Small intestine (tissue), 7 donors: Measurements from ENCODE around the gene NRM. TPM values are rescaled to one million over a fixed set of nuclear protein-coding genes. Genes with fewer than 3 reads are reported as not detected.

Source experiments
- DNase-seq, 2 donors: peaks; one replicate each; pipeline versions ENCODE4 v3.0.0 to v3.0.0-alpha.2; 2013
- FAIRE-seq: peaks from 2 replicates; lab custom pipeline; 2012; peaks lifted over from hg19 to GRCh38; lab: Jason Lieb, UNC
- H3K27ac ChIP-seq, 3 donors: one replicate each; pipeline ENCODE4 v1.5.1; 2013; ENCODE audit warnings: low read length in 2 of 3, mild to moderate bottlenecking in 2 of 3, control low read depth in 1 of 3, inconsistent platforms in 1 of 3, low read depth in 1 of 3, moderate library complexity in 1 of 3
- H3K27me3 ChIP-seq, 3 donors: one replicate each; pipeline ENCODE4 v1.6.1; 2013; ENCODE audit warnings: low read length in 3 of 3, inconsistent platforms in 1 of 3; ENCODE audit not compliant: control insufficient read depth in 3 of 3, insufficient read depth in 3 of 3
- H3K36me3 ChIP-seq, 3 donors: one replicate each; pipeline ENCODE4 v1.6.1; 2013; ENCODE audit warnings: low read length in 3 of 3, inconsistent platforms in 1 of 3, low read depth in 1 of 3, mild to moderate bottlenecking in 1 of 3, moderate library complexity in 1 of 3; ENCODE audit not compliant: control insufficient read depth in 3 of 3, insufficient read depth in 2 of 3
- H3K4me1 ChIP-seq, 3 donors: one replicate each; pipeline ENCODE4 v1.6.1; 2013; ENCODE audit warnings: low read length in 2 of 3, inconsistent platforms in 1 of 3, low read depth in 1 of 3, mild to moderate bottlenecking in 1 of 3, moderate library complexity in 1 of 3; ENCODE audit not compliant: control insufficient read depth in 3 of 3, insufficient read depth in 2 of 3
- H3K4me3 ChIP-seq, 3 donors: one replicate each; pipeline ENCODE4 v1.5.1; 2013; ENCODE audit warnings: low read length in 3 of 3, control low read depth in 1 of 3, inconsistent platforms in 1 of 3, low read depth in 1 of 3, mild to moderate bottlenecking in 1 of 3, moderate library complexity in 1 of 3
- H3K9me3 ChIP-seq, 2 donors: one replicate each; pipeline ENCODE4 v1.6.1; 2013; ENCODE audit warnings: low read depth in 1 of 2, low read length in 1 of 2; ENCODE audit not compliant: control insufficient read depth in 2 of 2, insufficient read depth in 1 of 2
- WGBS, 3 donors: extraction: QIAGEN DNeasy Blood & Tissue Kit; methylation state at CpG; one replicate each; pipeline ENCODE4 v1.1.7; 2013; 5-methylcytosine and 5-hydroxymethylcytosine counted together
- polyA plus RNA-seq, 4 donors: library from polyadenylated mRNA; stranded (reverse) in 3 of 4; unstranded in 1 of 4; fragments of 200-250 nt in 3 of 4; fragments of 120-200 nt in 1 of 4; gene quantifications; one replicate each; pipeline versions ENCODE4 v1.2.1 to v1.2.3, GENCODE V29; 2013
- donor health status: healthy with polysubstance abuse.
- donor health status: control.
- donor health status: control.
- donor health status: Bipolar disorder and iron deficiency.
- donor health status: healthy.

Gene NRM
- polyA plus RNA-seq, 4 donors: 1.1 to 14.2 (median 8.0) TPM

DNA sequence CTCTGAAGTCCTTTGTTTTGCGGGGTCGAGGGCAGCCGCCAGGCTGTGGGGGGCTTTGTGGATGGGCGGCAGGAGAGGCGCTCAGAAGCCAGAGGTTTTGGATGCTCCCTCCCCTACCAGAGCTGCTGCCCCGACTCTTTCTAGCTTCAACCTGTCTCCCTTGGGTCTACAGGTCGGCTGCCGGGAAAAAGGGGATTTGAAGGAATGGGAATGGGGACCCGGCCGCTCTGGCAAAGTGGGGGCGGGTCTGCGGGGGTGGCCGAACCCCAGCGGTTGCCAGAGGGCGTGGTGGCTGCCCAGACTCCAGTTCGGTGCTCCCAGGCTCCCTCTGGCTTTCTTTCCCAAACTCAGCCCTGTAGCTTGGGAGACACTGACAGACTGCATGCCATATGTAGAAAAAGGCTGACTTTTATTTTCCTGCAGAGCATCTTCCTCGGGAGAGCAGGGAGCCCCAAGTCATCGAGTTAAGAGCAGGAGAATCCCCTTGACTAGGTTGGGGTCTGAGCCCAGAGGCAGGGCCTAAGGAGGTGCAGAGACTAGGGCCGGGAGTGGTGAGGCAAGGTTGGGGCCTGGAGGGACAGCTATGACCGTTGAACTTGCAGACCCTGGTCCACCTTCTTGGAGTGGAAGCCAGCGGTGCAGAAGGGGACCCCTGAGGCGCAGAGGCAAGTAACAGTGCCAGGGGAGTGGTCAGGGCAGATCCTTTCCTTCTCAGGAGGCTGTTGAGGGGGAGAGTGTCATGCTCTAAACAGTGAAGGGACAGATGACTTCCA, 2.9 kb downstream of the NRM start:
- 18 to 25% (median 23%) methylated on average over 22 of the region's 22 CpGs for WGBS, 3 donors
- H3K4me1 ChIP-seq: peaks cover 0 to 25% (median 4%) of the 10 kb centered on the region in 3 donors
- peak overlapping the region; percentile 41 to 97 (median 92) for H3K27ac ChIP-seq
- H3K27me3 ChIP-seq: peaks cover 0 to 18% (median 0%) of the 10 kb centered on the region in 3 donors
- DNase-seq (no peak), FAIRE-seq (no peak)
- H3K9me3 ChIP-seq: no peaks in the 10 kb centered on the region
- peak overlapping the region; percentile 61 to 85 (median 81) for H3K4me3 ChIP-seq
- H3K36me3 ChIP-seq: peaks cover 0 to 13% (median 0%) of the 10 kb centered on the region in 3 donors

- WGBS, 3 donors: 0 to 2% (median 1%) methylated on average over 24 to 52 of the region's 52 CpGs
- peak overlapping the region; percentile 61 to 85 (median 81) for H3K4me3 ChIP-seq
- FAIRE-seq (no peak), DNase-seq (peak; percentile 59 to 76)
- H3K9me3 ChIP-seq: no peaks in the 10 kb centered on the region
- peaks cover 0 to 18% (median 0%) of the 10 kb centered on the region in 3 donors for H3K27me3 ChIP-seq
- H3K4me1 ChIP-seq: peaks cover 0 to 26% (median 4%) of the 10 kb centered on the region in 3 donors
- H3K27ac ChIP-seq: peak overlapping the region; percentile 71 to 97 (median 92)
- H3K36me3 ChIP-seq: peaks cover 0 to 14% (median 0%) of the 10 kb centered on the region in 3 donors
These were observed 3.7 kb downstream of the NRM start for GRCh38 chr6:30686908-30687658.

- FAIRE-seq (no peak), DNase-seq (peak; percentile 55 to 75)
- WGBS, 3 donors: 2 to 18% (median 4%) methylated on average over 12 to 41 of the region's 41 CpGs
- peaks cover 0 to 18% (median 0%) of the 10 kb centered on the region in 3 donors for H3K27me3 ChIP-seq
- H3K9me3 ChIP-seq: no peaks in the 10 kb centered on the region
- H3K36me3 ChIP-seq: peaks cover 0 to 16% (median 0%) of the 10 kb centered on the region in 3 donors
- H3K4me1 ChIP-seq: peaks cover 0 to 28% (median 4%) of the 10 kb centered on the region in 3 donors
- H3K27ac ChIP-seq: peak within 1 kb of the TSS; percentile 71 to 97 (median 92)
- peak within 1 kb of the TSS; percentile 61 to 85 (median 81) for H3K4me3 ChIP-seq
These were observed 4.5 kb downstream of the NRM start, which contains the start of gene PPP1R18 for GRCh38 chr6:30686009-30686907. Gene PPP1R18, minus strand, starts transcription at chr6:30686645. Its CDS starts 627 bp downstream, at chr6:30686018.

- Histone ChIP-seq H3K4me1 (peaks cover 0 to 26% (median 4%) of the 10 kb centered on the region in 3 donors), H3K4me3 (peak overlapping the region; percentile 61 to 85 (median 81)), H3K36me3 (peaks cover 0 to 19% (median 0%) of the 10 kb centered on the region in 3 donors), H3K27me3 (peaks cover 0 to 18% (median 0%) of the 10 kb centered on the region in 3 donors), H3K27ac (peak overlapping the region; percentile 39 to 89 (median 65)), H3K9me3 (no peaks in the 10 kb centered on the region)
- FAIRE-seq (no peak), DNase-seq (no peak)
- WGBS, 3 donors: 41 to 74% (median 59%) methylated on average over 29 of the region's 29 CpGs
These were observed 5.4 kb downstream of the NRM start for GRCh38 chr6:30685157-30686008.

DNA sequence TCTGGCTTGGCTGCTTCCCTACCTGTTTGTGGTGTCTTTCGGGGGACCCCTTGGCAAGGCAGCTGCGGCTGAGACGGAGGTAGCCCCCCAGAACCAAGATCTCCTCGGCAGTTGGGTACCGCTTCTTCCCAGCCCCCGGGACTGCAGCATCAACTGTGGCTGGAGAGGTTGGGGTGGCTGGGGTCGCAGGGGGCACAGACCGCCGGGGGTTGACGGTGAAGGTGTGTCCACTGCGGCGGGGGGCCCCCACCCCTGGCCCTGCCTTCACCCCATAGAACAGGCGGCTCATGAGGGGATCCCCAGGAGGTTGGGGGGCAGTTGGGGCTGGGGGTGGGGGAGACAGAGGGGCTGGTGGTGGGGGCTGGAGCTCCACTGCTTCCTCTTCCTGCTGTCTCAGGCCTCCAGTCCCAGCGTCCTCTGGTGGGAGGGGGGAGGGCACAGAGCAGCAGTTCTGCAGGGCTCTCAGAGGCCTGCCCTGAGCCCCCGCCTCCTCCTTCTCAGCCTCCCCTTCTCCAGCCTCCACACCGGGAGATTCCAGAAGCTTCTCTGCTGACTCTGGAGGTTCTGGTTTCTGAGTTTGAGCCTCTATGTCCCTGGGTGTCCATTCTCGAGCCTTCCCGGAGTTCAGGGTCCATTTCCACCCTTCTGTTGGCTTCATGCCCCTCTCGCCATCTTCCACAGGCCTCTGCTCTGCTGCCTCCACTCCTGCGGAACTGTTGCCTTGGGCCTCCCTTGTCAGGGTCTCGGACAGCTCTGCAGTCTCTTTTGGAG, 6.2 kb downstream of the NRM start:
- Histone ChIP-seq H3K4me1 (peaks cover 0 to 26% (median 4%) of the 10 kb centered on the region in 3 donors), H3K36me3 (peaks cover 0 to 27% (median 0%) of the 10 kb centered on the region in 3 donors), H3K4me3 (peak overlapping the region; percentile 61 to 85 (median 81)), H3K27ac (peak overlapping the region; percentile 27 to 94 (median 52)), H3K9me3 (no peaks in the 10 kb centered on the region), H3K27me3 (peaks cover 0 to 18% (median 0%) of the 10 kb centered on the region in 3 donors)
- 36 to 71% (median 52%) methylated on average over 13 to 21 of the region's 21 CpGs for WGBS, 3 donors
- no peak for FAIRE-seq
- DNase-seq: peak in 1 of 2 donors; percentile 42

GRCh38 chr6:30683980-30684338, 6.8 kb downstream of the NRM start:
- WGBS, 3 donors: 28 to 68% (median 59%) methylated on average over 2 of the region's 2 CpGs
- DNase-seq: no peak
- H3K27ac ChIP-seq: peak overlapping the region; percentile 5 to 94 (median 52)

More at GRCh38 chr6:30683980-30684338, 6.8 kb downstream of the NRM start:
- no peaks in the 10 kb centered on the region for H3K9me3 ChIP-seq
- H3K4me3 ChIP-seq: peak overlapping the region; percentile 37 to 81 (median 61)
- peaks cover 0 to 28% (median 0%) of the 10 kb centered on the region in 3 donors for H3K4me1 ChIP-seq
- no peak for FAIRE-seq
- peaks cover 0 to 18% (median 0%) of the 10 kb centered on the region in 3 donors for H3K27me3 ChIP-seq
- H3K36me3 ChIP-seq: peaks cover 0 to 27% (median 0%) of the 10 kb centered on the region in 3 donors
